ENCODE results near the gene CBR3.

CBR3 gene

DNA sequence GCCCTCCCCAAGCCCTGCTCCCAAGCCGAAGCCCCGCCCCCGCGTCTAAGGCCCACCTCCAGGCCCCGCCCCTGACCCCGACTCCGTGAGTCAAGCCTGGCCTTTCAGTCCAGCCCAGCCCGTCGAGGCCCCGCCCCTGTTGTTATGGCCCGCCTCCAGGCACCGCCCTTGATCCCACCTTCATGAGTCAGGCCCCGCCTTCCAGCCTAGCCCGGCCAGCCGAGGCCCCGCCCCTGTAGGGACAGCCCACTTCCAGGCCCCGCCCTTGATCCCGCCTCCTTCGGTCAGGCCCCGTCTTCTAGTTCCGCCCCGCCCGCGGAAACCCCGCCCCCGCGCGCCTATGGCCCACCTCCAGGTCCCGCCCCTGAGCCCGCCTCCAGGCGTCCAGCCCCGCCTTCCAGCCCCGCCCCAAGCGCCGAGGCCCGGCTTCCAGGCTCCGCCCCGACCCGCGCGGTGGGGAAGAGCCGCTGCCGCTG, 21.5 kb downstream of the CBR3 start:
- peak; percentile 96 for DNase-seq

GRCh38 chr21:36156815-36157670, 22.2 kb downstream of the CBR3 start, which contains the start of gene DOP1B:
DOP1B (plus strand) TSS chr21:36156824; CDS start chr21:36164734, 7,910 bp downstream.
- no peak for DNase-seq

GRCh38 chr21:36159356-36159921, 24.6 kb downstream of the CBR3 start:
- DNase-seq = no peak

- DNase-seq = no peak
These were observed 25.9 kb downstream of the CBR3 start for GRCh38 chr21:36160850-36161178.

- DNase-seq = no peak
These were observed 27.8 kb downstream of the CBR3 start for GRCh38 chr21:36162631-36163030.

- no peak for DNase-seq
These were observed 29.2 kb downstream of the CBR3 start for GRCh38 chr21:36163750-36164741.

DNA sequence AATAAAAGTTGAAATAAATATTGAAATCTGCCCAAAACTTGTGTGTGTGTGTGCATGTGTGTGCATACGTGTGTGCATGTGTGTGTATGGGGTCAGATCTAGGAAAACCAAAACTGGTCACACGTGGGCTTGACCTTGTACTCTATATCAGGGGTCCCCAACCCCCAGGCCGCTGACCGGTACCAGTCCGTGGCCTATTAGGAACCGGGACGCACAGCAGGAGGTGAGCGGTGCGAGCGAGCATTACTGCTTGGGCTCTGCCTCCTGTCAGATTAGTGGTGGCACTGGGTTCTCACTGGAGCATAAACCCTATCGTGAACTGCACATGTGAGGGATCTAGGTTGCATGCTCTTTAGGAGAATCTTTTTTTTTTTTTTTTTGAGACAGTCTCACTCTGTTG, 30.5 kb downstream of the CBR3 start:
- no peak for DNase-seq

DNA sequence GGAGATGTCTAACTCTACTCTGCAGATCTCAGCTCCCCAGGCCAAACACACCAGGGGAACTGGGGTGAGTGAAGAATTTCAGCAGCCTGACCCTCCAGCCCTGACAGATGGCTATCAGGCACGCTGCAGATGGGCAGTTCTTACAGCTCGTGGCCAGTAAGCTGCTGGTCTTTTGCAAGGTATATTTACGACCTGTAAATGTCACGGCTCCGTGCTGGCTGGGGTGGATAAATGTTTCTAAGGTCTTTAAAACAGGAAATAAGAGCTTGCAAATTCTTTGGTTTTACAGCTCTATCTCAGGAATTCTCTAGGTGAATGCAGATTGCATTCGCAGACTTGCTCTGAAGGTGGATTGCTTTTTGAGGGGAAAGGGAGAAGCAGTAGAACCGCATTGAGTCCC, 31.8 kb downstream of the CBR3 start:
- no peak for DNase-seq

DNA sequence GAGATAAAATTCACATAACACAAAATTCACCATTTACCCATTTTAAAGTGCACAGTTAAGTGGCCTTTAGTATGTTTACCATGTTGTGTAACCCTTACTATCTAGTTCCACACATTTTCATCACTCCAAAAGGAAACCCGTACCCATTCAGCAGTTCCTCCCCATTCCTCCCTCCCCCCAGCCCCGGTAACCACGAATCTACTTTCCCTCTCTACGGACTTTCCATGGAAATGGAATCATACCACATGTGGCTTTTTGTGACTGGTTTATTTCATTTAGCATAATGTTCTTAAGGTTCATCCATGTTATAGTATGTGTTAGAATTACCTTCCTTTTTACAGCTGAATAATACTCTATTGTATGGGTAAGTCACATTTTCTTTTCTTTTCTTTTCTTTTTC, 32.7 kb downstream of the CBR3 start:
- no peak for DNase-seq

- no peak for DNase-seq
These were observed 34.7 kb downstream of the CBR3 start for GRCh38 chr21:36169470-36170128.

DNA sequence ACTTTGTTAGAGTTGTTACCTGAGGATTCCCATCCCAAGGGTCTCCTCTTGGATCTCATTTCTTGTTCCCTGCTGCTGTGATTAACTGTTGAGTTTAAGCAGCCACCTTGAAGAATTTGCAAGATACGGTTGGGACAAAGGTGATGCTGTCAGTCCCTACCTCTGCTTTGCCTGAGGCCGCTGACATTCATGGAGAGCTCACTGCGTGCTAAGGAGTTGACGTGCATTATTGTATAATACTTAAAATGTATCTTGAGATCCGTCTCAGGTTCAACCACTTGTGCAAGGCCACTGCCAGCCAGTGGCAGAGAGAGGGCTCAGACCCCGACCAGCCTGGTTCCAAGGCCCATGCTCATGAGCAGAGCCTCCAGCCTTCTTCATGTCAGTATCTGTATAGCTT, 35.9 kb downstream of the CBR3 start:
- no peak for DNase-seq

DNA sequence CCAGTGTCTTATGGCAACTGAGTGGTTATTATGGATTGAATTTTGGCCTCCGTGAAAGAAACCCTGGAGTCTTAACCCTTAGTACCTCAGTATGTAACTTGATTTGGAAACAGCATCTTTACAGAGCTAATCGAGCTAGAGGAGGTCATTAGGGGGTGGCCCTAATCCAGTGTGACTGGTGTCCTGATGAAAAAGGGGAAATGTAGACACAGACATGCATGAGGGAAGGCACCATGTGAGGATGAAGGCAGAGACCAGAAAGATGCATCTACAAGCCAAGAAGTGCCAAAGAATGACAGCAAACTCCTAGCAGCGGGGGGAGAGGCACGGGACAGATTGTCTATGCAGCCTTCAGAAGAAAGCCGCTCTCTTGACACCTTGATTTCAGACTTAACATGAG, 36.5 kb downstream of the CBR3 start:
- no peak for DNase-seq

- no peak for DNase-seq
These were observed 37.0 kb downstream of the CBR3 start for GRCh38 chr21:36171741-36172331.

DNA sequence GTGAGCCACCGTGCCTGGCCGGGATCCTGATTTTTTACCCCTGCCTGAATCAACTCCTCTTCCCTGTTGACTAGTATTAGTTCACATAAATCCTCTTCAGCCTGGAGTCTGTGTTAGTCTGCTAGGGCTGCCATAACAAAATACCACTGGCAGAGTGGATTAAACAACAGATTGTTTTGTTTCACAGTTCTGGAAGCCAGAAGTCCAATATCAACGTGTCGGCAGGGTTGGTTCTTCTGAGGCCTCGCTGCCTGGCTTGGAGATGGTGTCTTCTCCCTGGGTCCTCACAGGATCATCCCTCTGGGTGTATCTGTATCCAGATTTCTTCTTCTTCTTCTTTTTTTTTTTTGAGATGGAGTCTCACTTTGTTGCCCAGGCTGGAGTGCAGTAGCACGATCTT, 39.9 kb downstream of the CBR3 start:
- DNase-seq = no peak

DNA sequence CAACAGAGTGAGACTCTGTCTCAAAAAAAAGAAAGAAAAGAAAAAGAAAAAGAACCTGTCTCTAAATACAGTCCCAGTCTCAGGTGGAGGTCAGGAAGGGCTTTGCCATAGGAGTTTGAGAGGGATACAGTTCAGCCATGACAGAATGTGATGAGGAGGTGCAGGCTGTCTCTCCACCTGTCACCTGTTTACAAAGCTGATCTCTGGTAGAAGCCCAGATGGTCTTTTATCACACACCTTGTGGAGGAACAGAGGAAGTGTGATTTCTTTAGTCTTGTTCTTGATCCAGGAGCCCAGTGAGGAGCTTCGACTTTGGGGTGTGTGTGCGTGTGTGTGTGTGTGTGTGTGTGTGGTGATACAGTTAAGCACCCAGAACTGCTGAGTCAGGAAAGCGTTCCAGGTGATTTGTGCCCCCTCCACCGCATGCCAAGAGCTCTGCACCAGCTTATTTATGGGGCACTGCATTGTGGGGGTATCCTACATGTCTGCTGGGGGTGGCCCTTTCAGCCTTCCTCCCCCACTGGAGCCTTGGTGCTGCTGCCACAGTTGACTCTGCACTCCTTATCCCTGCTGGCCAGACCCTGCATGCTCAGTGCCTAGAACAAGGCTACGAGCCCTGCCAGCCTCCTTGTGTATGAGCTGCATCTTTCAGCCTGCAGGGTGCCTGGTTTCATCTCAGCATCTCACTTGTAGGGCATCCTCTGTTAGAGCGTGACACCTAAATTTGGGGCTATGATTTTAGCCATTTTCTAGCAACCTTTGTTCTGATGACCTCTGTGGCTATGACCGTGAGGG, 41.1 kb downstream of the CBR3 start:
- no peak for DNase-seq

- DNase-seq = no peak
These were observed 43.5 kb downstream of the CBR3 start for GRCh38 chr21:36178349-36178748.

DNA sequence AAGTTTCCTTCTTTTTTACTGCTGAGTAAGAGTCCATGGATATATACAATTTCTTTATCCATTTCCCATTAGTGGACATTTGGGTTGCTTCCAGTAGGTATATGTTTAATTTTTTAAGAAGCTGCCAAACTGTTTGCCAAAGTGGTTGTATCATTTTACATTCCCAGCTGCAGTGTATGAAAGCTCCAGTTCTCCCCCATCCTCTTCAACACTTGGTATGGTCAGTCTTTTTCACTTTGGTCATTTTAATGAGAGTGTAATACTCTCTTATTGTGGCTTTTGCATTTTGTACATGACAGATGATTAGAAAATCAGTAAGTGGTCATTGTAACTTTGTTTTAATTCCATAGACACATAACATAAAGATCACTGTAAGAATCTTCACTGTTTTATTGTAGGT, 44.3 kb downstream of the CBR3 start:
- DNase-seq = no peak

DNA sequence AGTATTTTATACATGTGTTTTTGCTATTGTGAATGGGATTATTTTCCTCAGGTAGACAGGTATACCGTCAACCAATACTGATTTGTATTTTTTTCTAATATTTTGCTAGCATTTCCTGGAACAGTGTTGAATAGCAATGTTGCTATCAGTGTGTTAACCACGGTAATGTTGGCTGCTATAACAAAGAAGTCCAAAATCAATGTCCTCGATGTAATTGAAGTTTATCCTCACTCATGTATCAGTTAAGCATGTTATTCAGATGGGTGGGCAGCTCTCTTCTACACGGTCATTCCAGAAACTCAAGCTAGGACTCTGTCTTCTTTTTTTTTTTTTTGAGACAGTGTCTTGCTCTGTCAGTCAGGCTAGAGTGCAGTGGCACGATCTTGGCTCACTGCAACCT, 46.1 kb downstream of the CBR3 start:
- no peak for DNase-seq

DNA sequence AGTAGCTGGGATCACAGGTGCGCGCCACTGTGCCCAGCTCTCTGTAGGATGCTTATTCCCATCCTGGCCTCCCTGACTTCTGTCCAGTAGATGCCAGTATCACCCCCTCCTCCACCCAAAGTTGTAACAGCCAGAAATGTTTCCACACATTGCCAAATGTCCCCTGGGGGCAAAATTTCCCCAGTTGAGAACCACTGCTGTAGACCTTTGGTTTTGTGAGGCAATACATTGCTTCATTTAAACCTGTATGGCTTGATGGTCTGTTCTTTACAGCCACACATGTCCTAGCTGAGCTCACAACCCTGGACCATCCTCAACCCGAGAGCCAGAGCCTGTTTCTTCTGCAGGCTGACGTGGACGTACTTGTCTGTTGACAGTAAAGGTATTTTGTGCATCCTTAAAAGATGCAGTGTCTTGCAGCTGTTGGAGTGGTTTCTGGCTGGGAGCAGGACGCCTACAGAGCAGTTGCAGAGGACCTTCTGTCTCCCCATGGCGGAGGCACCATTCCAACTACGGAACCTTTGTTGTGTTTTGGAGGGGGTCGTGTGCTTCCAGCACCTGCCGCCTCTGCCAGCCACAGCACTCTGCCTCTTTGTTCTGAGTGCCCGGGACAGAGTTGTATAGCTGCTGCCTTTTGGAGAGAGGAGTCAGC, 48.4 kb downstream of the CBR3 start:
- DNase-seq = no peak

DNA sequence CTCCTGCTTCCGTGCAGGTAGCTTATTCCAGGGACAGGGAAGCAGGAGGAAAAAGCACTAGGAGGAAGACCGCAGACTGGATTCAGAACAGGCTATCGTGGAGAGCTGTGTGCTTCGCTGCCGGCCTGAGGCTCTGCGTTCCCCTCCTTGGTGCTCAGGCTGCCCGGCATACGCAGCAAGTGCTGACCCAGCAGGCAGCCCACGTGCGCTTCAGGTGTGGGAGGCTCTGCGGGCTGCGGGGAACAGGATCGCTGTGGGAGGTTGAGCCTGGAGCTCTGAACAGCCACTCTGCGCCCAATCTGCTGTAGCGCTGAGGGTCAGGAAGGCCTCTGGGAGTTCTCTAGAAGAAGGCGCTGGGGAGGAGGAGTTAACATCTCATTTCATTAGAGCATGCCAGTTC, 49.7 kb downstream of the CBR3 start:
- DNase-seq = no peak

GRCh38 chr21:36185523-36185922, 50.6 kb downstream of the CBR3 start:
- DNase-seq = no peak
